Sigmoid colon (tissue), 4 donors: ENCODE measurements around the gene UBE3A.

ENCODE experiments used
- EP300 ChIP-seq, 4 donors: sonication (generic); formaldehyde crosslinking; IDR thresholded peaks; one replicate each; pipeline ENCODE4 v1.6.1; 2017; ENCODE audit warnings: antibody characterized with exemption in 4 of 4
- TF ChIP-seq, protein P1 (sequence below), 4 experiments: fragments of 450-650 bp in 3 of 4; fragments of 200-600 bp in 1 of 4; IDR thresholded peaks; one replicate each; pipeline ENCODE4 v1.5.1; 2016 to 2019; ENCODE audit warnings: antibody characterized with exemption in 4 of 4, mild to moderate bottlenecking in 3 of 4, moderate library complexity in 2 of 4

DNA sequence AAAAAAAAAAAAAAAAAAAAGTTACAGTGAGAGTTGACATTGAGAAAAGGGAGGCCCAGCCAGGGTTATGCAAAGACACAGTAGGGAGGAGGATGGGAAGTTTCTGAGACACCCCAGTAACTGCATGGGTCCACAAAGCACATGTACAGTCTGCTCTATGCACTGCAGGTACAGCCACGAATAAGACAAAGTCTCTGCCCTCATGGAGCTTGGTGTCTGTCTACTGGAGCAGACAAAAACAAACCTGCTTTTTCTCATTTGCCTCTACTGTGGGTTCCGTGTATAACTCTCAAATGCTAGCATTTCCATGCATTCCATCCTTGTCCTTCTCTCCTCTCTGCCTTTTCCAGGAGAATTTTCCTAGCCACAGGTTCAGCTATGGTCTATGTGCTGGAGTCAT lies 107.4 kb downstream of the UBE3A start:
- TF ChIP-seq, protein P1, sequence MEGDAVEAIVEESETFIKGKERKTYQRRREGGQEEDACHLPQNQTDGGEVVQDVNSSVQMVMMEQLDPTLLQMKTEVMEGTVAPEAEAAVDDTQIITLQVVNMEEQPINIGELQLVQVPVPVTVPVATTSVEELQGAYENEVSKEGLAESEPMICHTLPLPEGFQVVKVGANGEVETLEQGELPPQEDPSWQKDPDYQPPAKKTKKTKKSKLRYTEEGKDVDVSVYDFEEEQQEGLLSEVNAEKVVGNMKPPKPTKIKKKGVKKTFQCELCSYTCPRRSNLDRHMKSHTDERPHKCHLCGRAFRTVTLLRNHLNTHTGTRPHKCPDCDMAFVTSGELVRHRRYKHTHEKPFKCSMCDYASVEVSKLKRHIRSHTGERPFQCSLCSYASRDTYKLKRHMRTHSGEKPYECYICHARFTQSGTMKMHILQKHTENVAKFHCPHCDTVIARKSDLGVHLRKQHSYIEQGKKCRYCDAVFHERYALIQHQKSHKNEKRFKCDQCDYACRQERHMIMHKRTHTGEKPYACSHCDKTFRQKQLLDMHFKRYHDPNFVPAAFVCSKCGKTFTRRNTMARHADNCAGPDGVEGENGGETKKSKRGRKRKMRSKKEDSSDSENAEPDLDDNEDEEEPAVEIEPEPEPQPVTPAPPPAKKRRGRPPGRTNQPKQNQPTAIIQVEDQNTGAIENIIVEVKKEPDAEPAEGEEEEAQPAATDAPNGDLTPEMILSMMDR (IDR thresholded peaks at IDR 0.05): no peak
- no peak for TF ChIP-seq EP300 (IDR thresholded peaks at IDR 0.05)
